Activated CD4-positive, alpha-beta T cell treated with anti-CD3 and anti-CD28 coated beads for 24 hours (primary cell): ENCODE measurements around the gene MCUB.
"Not testable (repeated sequence)": the region's sequence is repeated elsewhere in the genome, so short reads cannot be mapped to it uniquely, and the experiment has no call there.

ENCODE experiments used
- DNase-seq, 2 donors: peaks; one replicate each; pipeline ENCODE4 v3.0.0-alpha.2; 2020; ENCODE audit warnings: low read depth in 2 of 2

Gene MCUB

GRCh38 chr4:109629775-109630174 lies 69.7 kb downstream of the MCUB start:
- no peak for DNase-seq

DNA sequence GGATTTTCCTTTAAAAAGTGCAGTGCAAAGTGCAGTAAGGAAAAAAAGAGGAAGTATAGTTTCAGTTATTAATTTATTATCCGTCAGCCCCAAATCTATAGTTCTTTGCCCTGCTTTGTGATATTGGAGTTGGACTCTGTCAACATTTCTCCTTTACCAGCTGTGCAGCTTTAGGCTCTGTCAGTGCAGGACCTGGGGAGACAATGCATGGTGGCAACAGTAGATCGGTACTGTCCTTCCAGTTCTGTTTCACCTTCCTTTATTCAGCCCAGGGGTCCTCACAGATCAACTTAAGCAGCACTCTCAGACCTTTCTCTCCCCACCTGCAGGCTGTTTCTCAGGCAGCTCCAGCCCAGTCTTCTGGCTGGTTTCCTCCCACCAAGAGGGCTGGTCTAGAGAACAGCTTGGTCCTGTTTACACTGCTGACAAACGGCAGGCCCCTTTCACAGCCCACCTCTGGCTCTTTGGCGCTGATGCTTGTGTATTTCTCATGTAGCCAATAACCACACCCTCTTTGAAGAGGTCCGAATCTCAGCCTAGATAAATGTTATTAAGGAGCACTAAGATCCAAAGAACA lies 71.6 kb downstream of the MCUB start:
- no peak for DNase-seq

DNA sequence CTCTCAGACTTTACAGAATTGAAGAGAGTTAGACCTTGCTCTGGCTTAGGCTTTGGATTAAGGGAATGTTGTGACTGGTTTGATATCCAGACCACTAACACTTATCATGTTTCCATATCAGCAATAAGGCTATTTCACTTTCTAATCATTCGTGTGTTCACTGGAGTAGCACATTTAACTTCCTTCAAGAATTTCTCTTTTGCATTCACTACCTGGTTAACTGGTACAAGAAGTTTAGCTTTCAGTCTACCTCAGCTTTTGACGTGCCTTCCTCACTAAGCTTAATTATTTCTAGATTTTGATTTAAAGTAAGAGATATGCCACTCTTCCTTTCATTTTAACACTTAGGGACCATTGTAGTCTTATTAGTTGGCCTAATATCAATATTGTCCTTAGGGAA lies 80.6 kb downstream of the MCUB start:
- DNase-seq = no peak

GRCh38 chr4:109645874-109646710 lies 86.0 kb downstream of the MCUB start:
- DNase-seq = no peak

GRCh38 chr4:109648266-109648996 lies 88.4 kb downstream of the MCUB start:
- no peak for DNase-seq

DNA sequence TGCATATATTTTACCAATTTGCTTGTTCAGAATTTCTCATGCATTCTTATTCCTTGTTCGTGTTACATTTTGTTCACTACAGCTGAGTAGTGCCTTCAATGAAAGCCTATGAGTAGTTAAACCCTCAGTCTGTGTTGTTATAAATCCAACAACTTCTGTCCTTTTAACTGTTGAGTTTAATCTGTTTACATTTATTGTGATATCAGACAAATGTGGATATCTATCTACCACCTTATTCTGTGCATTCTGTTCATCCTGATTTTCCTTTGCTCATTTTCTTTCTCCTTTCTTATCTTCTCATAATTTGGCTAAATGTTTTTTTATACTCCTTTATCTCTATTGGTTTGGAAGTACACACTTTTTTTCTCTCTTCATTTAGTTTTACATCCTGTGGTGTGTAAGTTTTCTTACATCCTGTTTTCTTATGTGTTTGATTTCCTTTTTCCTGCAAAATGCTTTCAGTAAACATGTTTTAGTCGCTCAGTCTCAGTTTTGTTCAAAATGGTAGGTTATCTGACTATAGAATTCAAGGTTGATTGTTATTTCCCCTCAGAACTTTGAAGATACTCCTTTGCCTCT lies 89.0 kb downstream of the MCUB start:
- DNase-seq = no peak

- no peak for DNase-seq
Measured at GRCh38 chr4:109649872-109650271, 89.8 kb downstream of the MCUB start.

- DNase-seq = no peak
Measured at GRCh38 chr4:109655396-109655795, 95.3 kb downstream of the MCUB start.

GRCh38 chr4:109657854-109658418 lies 97.9 kb downstream of the MCUB start:
- DNase-seq = no peak

GRCh38 chr4:109658871-109659410 lies 98.9 kb downstream of the MCUB start:
- no peak for DNase-seq

GRCh38 chr4:109662116-109662515 lies 102.1 kb downstream of the MCUB start:
- DNase-seq = no peak

- DNase-seq = no peak
Measured at GRCh38 chr4:109662771-109663170, 102.7 kb downstream of the MCUB start.

DNA sequence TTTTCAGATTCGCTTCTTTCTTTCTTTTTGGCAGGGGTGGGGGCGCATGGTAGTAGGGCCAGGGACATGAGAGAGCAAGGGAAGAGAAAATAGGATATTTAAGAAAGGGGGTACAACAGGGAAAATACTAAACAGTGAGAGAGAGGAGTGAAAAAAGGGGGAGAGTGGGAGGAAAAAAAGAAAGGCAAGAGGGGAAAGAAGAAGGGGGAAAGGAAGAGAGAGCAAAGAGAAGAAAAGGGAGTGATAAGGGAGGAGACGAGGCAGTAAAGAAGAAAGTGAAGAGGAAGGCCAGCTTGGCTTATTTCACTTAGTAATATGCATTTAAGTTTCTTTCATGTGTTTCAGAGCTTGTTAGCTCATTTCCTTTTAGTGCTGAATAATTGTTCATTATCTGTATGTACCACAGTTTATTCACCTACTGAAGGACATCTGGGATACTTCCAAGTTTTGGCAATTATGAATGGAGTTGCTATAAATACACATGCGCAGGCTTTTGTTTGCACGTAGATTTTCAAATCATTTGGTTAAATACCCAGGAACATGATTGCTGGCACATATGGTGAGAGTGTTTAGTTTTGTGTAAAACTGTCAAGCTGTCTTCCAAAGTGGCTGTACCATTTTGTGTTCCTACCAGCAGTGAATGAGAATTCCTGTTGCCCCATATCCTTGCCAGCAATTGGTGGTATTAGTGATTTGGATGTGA lies 105.9 kb downstream of the MCUB start:
- DNase-seq = no peak

- peak in 1 of 2 donors; percentile 17 for DNase-seq
Measured at GRCh38 chr4:109671350-109671749, 111.3 kb downstream of the MCUB start.

- no peak for DNase-seq
Measured at GRCh38 chr4:109672169-109672930, 112.3 kb downstream of the MCUB start.

DNA sequence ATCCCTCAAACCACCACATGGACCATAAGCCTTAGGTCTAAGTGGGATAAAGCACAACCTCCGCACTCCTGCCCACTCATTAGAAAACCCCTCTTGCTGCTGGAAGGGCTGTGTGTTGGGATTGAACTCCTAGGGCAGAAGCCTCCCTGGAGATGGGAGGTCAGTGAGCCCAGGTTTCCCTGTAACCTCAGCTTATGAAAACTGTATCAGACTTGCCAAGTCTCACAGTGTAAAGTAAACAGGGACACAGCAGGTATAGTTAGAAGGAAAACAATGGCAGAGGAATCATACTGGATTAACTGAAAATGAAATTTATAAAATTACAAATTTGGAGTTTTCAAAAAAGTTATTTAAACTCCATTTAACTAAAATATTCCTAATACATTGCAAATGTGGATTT lies 113.3 kb downstream of the MCUB start:
- no peak for DNase-seq

DNA sequence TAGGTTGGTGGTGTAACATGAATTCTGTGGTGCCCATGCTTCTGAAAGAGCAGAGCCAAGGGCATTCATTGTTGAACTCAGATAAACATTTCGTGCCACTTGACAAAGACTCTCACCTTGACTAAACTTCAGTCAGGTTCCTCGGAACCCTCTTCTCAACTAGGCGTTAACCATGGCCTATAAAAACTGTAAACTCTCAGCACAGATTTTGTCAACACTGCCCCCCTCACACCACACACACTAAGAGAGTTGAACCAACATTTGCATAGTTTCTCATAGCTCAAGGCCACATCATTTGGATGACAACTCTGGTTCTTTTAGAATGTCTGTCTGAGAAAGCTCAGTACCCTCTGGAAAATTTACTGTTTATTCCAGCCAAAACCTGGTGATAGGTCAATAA lies 115.1 kb downstream of the MCUB start:
- no peak for DNase-seq

GRCh38 chr4:109675843-109676242 lies 115.8 kb downstream of the MCUB start:
- DNase-seq = no peak

GRCh38 chr4:109676886-109677285 lies 116.8 kb downstream of the MCUB start:
- DNase-seq = no peak

DNA sequence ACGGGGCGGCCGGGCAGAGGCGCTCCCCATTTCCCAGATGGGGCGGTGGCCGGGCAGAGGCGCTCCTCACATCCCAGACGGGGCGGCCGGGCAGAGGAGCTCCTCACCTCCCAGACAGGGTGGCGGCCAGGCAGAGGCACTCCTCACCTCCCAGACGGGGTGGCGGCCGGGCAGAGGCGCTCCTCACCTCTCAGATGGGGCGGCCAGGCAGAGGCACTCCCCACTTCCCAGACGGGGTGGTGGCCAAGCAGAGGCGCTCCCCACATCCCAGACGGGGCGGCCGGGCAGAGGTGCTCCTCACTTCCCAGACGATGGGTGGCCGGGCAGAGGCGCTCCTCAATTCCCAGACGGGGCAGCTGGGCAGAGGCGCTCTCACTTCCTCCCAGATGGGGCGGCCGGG lies 118.4 kb downstream of the MCUB start:
- not testable (repeated sequence) for DNase-seq
